ENCODE data around the gene NT5C2. TPM values are rescaled to one million over a fixed set of nuclear protein-coding genes. Genes with fewer than 3 reads are reported as not detected.

NT5C2 gene
- total and polyA plus RNA-seq, 2 donors (not counting 1 experiment from before 2014, with no cell fraction given) = 38.6 to 80.8 TPM

DNA sequence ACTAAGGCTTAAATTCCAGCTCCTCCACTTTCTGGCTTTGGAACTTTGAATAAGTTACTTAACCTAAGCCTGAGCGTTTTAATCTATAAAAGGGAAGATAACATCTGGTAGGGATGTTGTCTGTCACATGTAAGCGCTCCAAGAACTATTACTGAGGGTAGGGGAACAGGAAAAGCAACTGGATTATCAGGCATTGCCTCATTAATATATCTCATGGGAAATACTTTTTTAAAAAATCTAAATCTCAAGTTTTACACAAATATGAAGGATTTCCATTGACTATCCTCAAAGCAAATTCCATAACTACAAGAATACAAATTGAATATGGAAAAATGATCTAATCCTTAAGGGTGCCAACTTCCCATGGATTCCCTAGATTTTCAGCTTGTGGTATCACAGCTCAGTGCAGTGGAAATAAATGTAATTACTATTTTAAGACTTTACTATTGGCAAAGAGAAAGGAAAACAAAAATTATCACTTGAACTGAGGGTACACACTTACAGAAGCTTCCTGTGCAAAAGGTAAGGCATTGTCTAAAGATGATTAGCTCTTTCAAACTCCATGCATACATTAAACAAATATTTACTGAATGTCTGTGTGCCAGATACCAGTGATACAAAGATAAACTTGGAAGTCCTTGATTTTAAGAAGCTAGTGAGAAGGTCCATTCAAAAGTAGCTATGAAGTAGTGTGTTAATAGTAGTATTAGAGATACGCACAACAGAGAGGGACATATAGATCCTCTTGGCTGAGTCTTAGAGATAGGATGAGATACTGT is 38.4 kb downstream of the NT5C2 start:
- no peaks in the 10 kb centered on the region for H3K9me3 Mint-ChIP-seq (ENCODE audit: insufficient read depth)
- POLR2A ChIA-PET = no interaction called here
- no CpG with 5 or more reads among the region's 3 CpGs for WGBS (ENCODE audit: insufficient coverage)
- H3K36me3 ChIP-seq (replicated peaks in 1 of 2; ENCODE audit: control extremely low read depth in 1 of 2, control insufficient read depth in 1 of 2, extremely low read depth in 1 of 2, insufficient read depth in 2 of 2, low read length in 1 of 2) = peaks cover 0 to 7% of the 10 kb centered on the region in 2 experiments
- TF ChIP-seq, protein P1, sequence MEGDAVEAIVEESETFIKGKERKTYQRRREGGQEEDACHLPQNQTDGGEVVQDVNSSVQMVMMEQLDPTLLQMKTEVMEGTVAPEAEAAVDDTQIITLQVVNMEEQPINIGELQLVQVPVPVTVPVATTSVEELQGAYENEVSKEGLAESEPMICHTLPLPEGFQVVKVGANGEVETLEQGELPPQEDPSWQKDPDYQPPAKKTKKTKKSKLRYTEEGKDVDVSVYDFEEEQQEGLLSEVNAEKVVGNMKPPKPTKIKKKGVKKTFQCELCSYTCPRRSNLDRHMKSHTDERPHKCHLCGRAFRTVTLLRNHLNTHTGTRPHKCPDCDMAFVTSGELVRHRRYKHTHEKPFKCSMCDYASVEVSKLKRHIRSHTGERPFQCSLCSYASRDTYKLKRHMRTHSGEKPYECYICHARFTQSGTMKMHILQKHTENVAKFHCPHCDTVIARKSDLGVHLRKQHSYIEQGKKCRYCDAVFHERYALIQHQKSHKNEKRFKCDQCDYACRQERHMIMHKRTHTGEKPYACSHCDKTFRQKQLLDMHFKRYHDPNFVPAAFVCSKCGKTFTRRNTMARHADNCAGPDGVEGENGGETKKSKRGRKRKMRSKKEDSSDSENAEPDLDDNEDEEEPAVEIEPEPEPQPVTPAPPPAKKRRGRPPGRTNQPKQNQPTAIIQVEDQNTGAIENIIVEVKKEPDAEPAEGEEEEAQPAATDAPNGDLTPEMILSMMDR (IDR thresholded peaks at IDR 0.05) = no peak
- no peak for TF ChIP-seq EZH2 (IDR thresholded peaks at IDR 0.05; ENCODE audit: borderline replicate concordance, insufficient read depth, low read depth, low read length, poor library complexity, severe bottlenecking)
- no peak overlapping the region for H3K4me3 Mint-ChIP-seq
- peaks cover 20% of the 10 kb centered on the region for H3K79me2 ChIP-seq (ENCODE audit: control insufficient read depth, insufficient read depth, low read length)
- DNase-seq (no peak), ATAC-seq (ENCODE audit: low read depth) (no peak)
- H3K4me1 Mint-ChIP-seq = peaks cover 2% of the 10 kb centered on the region
- no peaks in the 10 kb centered on the region for H3K27me3 Mint-ChIP-seq
- no peak overlapping the region for H3K4me3 ChIP-seq (ENCODE audit: control extremely low read depth in 1 of 5, extremely low read depth in 1 of 5, insufficient read depth in 1 of 5, low read depth in 2 of 5, low read length in 4 of 5)
- no peaks in the 10 kb centered on the region for H3K27me3 ChIP-seq (replicated peaks in 1 of 4; ENCODE audit: control extremely low read depth in 1 of 4, control insufficient read depth in 3 of 4, insufficient read depth in 4 of 4, low read length in 3 of 4)
- H3K27ac ChIP-seq (ENCODE audit: low read length in 2 of 2) = no peak overlapping the region
- no peaks in the 10 kb centered on the region for H3K9me3 ChIP-seq (ENCODE audit: control extremely low read depth in 1 of 3, control insufficient read depth in 2 of 3, insufficient read depth in 1 of 3, low read length in 2 of 3)
- no peak overlapping the region for H2AFZ ChIP-seq (ENCODE audit: insufficient read depth, low read depth, low read length, poor library complexity, severe bottlenecking)
- no peak overlapping the region for H3K4me2 ChIP-seq (replicated peaks; ENCODE audit: low read depth, low read length, poor library complexity, severe bottlenecking)
- intact Hi-C loops (cut with micrococcal nuclease) = no loop called here
- H4K20me1 ChIP-seq (ENCODE audit: control insufficient read depth, insufficient read depth, low read length, poor library complexity, severe bottlenecking) = peaks cover 19% of the 10 kb centered on the region
- H3K4me1 ChIP-seq (ENCODE audit: control insufficient read depth in 2 of 2, insufficient read depth in 2 of 2, low read length in 2 of 2) = no peaks in the 10 kb centered on the region
- H3K9ac ChIP-seq (ENCODE audit: low read length) = no peak overlapping the region
- no peak overlapping the region for H3K27ac Mint-ChIP-seq
- CTCF ChIA-PET = interaction anchor here (1.5 to 1.7 kb wide), 2 partner anchors 13 to 90 kb away, joined by 4 to 6 read pairs; no protein-coding TSS in a partner anchor

Measured in B cell (primary cell).